Activated CD8-positive, alpha-beta memory T cell treated with anti-CD3 and anti-CD28 coated beads, Interleukin-2, amount 10 ng/mL, durations not matched to agents 7 days and 5 days (primary cell): Measurements from ENCODE around the gene RASL11A. TPM values are rescaled to one million over a fixed set of nuclear protein-coding genes. Genes with fewer than 3 reads are reported as not detected.
"Not testable (repeated sequence)": the region's sequence is repeated elsewhere in the genome, so short reads cannot be mapped to it uniquely, and the experiment has no call there.

ENCODE experiments used
- ATAC-seq: fragments of 150-1000 bp; cut with Tn5 transposase; one replicate; pipeline ENCODE4 v1.10.0; 2021; ENCODE audit warnings: moderate library complexity
- CTCF ChIA-PET: fragments of 350-600 bp; sonication (Branson Sonifier 250); formaldehyde crosslinking; loops from one replicate; lab custom pipeline; 2021; ENCODE audit warnings: antibody characterized with exemption; lab: Charles Lee
- DNase-seq: peaks from one replicate; pipeline ENCODE4 v3.0.0-alpha.2; 2020
- H3K27ac Mint-ChIP-seq: one replicate; pipeline ENCODE4 v1.8.0; 2021; ENCODE audit warnings: mild to moderate bottlenecking, mixed read lengths
- H3K27me3 Mint-ChIP-seq: one replicate; pipeline ENCODE4 v1.8.0; 2021; ENCODE audit warnings: mixed read lengths
- H3K36me3 Mint-ChIP-seq: one replicate; pipeline ENCODE4 v1.8.0; 2021; ENCODE audit warnings: mild to moderate bottlenecking, mixed read lengths
- H3K4me1 Mint-ChIP-seq: one replicate; pipeline ENCODE4 v1.8.0; 2021; ENCODE audit warnings: mixed read lengths
- H3K4me3 Mint-ChIP-seq: one replicate; pipeline ENCODE4 v1.8.0; 2021; ENCODE audit warnings: mild to moderate bottlenecking, moderate library complexity, mixed read lengths
- H3K9me3 Mint-ChIP-seq: one replicate; pipeline ENCODE4 v1.8.0; 2022; ENCODE audit warnings: low read depth, mixed read lengths
- total RNA-seq, 2 experiments: library from RNA; stranded (reverse); gene quantifications; one replicate each; pipeline ENCODE4 v1.2.3, GENCODE V29; 2021

The RASL11A gene
- total RNA-seq, 2 experiments from 2014 or later, result 0.70 to 0.91 TPM

GRCh38 chr13:27273658-27274425 lies 3.2 kb downstream of the RASL11A start:
- Mint-ChIP-seq H3K4me1 (peaks cover 6% of the 10 kb centered on the region), H3K36me3 (peaks cover 2% of the 10 kb centered on the region), H3K4me3 (no peak overlapping the region), H3K27ac (no peak overlapping the region), H3K27me3 (peaks cover 46% of the 10 kb centered on the region), H3K9me3 (no peaks in the 10 kb centered on the region)
- ATAC-seq (no peak), DNase-seq (no peak)
- CTCF ChIA-PET, result interaction anchor here (0.7 to 1.8 kb wide), 4 partner anchors 11 to 302 kb away, joined by 3 to 9 read pairs (median 4); no protein-coding TSS in a partner anchor

- Mint-ChIP-seq H3K27me3 (peaks cover 46% of the 10 kb centered on the region), H3K4me1 (peaks cover 6% of the 10 kb centered on the region), H3K36me3 (peaks cover 2% of the 10 kb centered on the region), H3K9me3 (no peaks in the 10 kb centered on the region), H3K27ac (no peak overlapping the region), H3K4me3 (no peak overlapping the region)
- ATAC-seq, result no peak
- CTCF ChIA-PET, result interaction anchor here (1.0 to 1.8 kb wide), 4 partner anchors 12 to 290 kb away, joined by 4 to 9 read pairs (median 4); no protein-coding TSS in a partner anchor
- no peak for DNase-seq
Measured at GRCh38 chr13:27274631-27275030, 4.0 kb downstream of the RASL11A start.

GRCh38 chr13:27276188-27276587 lies 5.6 kb downstream of the RASL11A start:
- H3K36me3 Mint-ChIP-seq, result no peaks in the 10 kb centered on the region
- ATAC-seq (no peak), DNase-seq (no peak)
- CTCF ChIA-PET, result no interaction called here
- H3K27ac Mint-ChIP-seq, result no peak overlapping the region
- no peak overlapping the region for H3K4me3 Mint-ChIP-seq
- H3K27me3 Mint-ChIP-seq, result peaks cover 41% of the 10 kb centered on the region
- H3K4me1 Mint-ChIP-seq, result peaks cover 3% of the 10 kb centered on the region
- no peaks in the 10 kb centered on the region for H3K9me3 Mint-ChIP-seq

- H3K4me3 Mint-ChIP-seq, result no peak overlapping the region
- H3K9me3 Mint-ChIP-seq, result no peaks in the 10 kb centered on the region
- H3K27me3 Mint-ChIP-seq, result peaks cover 15% of the 10 kb centered on the region
- H3K27ac Mint-ChIP-seq, result no peak overlapping the region
- no peaks in the 10 kb centered on the region for H3K36me3 Mint-ChIP-seq
- H3K4me1 Mint-ChIP-seq, result no peaks in the 10 kb centered on the region
- ATAC-seq (no peak), DNase-seq (no peak)
- CTCF ChIA-PET, result interaction anchor here (0.8 kb wide), 1 partner anchor 110 kb away, joined by 4 read pairs; no protein-coding TSS in a partner anchor
Measured at GRCh38 chr13:27279506-27279905, 8.9 kb downstream of the RASL11A start.

- DNase-seq (no peak), ATAC-seq (no peak)
- no peaks in the 10 kb centered on the region for H3K36me3 Mint-ChIP-seq
- CTCF ChIA-PET, result interaction anchor here (0.8 to 3.3 kb wide), 3 partner anchors 82 to 308 kb away, joined by 4 to 11 read pairs (median 4); no protein-coding TSS in a partner anchor
- H3K27ac Mint-ChIP-seq, result no peak overlapping the region
- no peaks in the 10 kb centered on the region for H3K4me1 Mint-ChIP-seq
- H3K27me3 Mint-ChIP-seq, result peaks cover 11% of the 10 kb centered on the region
- H3K4me3 Mint-ChIP-seq, result no peak overlapping the region
- no peaks in the 10 kb centered on the region for H3K9me3 Mint-ChIP-seq
Measured at GRCh38 chr13:27280009-27280656, 9.5 kb downstream of the RASL11A start.

- Mint-ChIP-seq H3K4me1 (no peaks in the 10 kb centered on the region), H3K27me3 (peaks cover 8% of the 10 kb centered on the region), H3K27ac (no peak overlapping the region), H3K36me3 (no peaks in the 10 kb centered on the region), H3K9me3 (no peaks in the 10 kb centered on the region), H3K4me3 (no peak overlapping the region)
- no peak for ATAC-seq
- CTCF ChIA-PET, result interaction anchor here (1.4 to 3.3 kb wide), 3 partner anchors 81 to 331 kb away, joined by 4 to 11 read pairs (median 4); no protein-coding TSS in a partner anchor
- no peak for DNase-seq
Measured at GRCh38 chr13:27280841-27281240, 10.2 kb downstream of the RASL11A start.

GRCh38 chr13:27281420-27281819 lies 10.8 kb downstream of the RASL11A start:
- Mint-ChIP-seq H3K27ac (no peak overlapping the region), H3K4me3 (no peak overlapping the region), H3K4me1 (no peaks in the 10 kb centered on the region), H3K9me3 (no peaks in the 10 kb centered on the region), H3K36me3 (no peaks in the 10 kb centered on the region), H3K27me3 (peaks cover 3% of the 10 kb centered on the region)
- DNase-seq (no peak), ATAC-seq (no peak)
- CTCF ChIA-PET, result interaction anchor here (1.1 to 3.3 kb wide), 4 partner anchors 81 to 332 kb away, joined by 3 to 11 read pairs (median 4); no protein-coding TSS in a partner anchor

GRCh38 chr13:27283906-27284493 lies 13.4 kb downstream of the RASL11A start:
- Mint-ChIP-seq H3K27ac (no peak overlapping the region), H3K9me3 (no peaks in the 10 kb centered on the region), H3K27me3 (no peaks in the 10 kb centered on the region), H3K4me1 (no peaks in the 10 kb centered on the region), H3K36me3 (no peaks in the 10 kb centered on the region), H3K4me3 (no peak overlapping the region)
- ATAC-seq, result peak; percentile 53
- peak; percentile 48 for DNase-seq
- CTCF ChIA-PET, result interaction anchor here (0.8 to 2.4 kb wide), 10 partner anchors 10 to 312 kb away, joined by 3 to 22 read pairs (median 4); partner anchors contain the start of gene RASL11A

- Mint-ChIP-seq H3K9me3 (no peaks in the 10 kb centered on the region), H3K4me3 (no peak overlapping the region), H3K27me3 (no peaks in the 10 kb centered on the region), H3K36me3 (no peaks in the 10 kb centered on the region), H3K27ac (no peak overlapping the region), H3K4me1 (peaks cover 5% of the 10 kb centered on the region)
- DNase-seq, result no peak
- CTCF ChIA-PET, result no interaction called here
- no peak for ATAC-seq
Measured at GRCh38 chr13:27288392-27288791, 17.8 kb downstream of the RASL11A start.

- no peaks in the 10 kb centered on the region for H3K27me3 Mint-ChIP-seq
- DNase-seq, result no peak
- ATAC-seq, result no peak
Measured at GRCh38 chr13:27289011-27289665, 18.5 kb downstream of the RASL11A start.

GRCh38 chr13:27290715-27291114 lies 20.1 kb downstream of the RASL11A start:
- no peak for DNase-seq
- peaks cover 3% of the 10 kb centered on the region for H3K27me3 Mint-ChIP-seq
- CTCF ChIA-PET, result interaction anchor here (1.4 kb wide), 1 partner anchor 20 kb away, joined by 3 read pairs; the partner anchor contains the start of gene RASL11A
- H3K27ac Mint-ChIP-seq, result no peak overlapping the region
- peaks cover 19% of the 10 kb centered on the region for H3K4me1 Mint-ChIP-seq
- no peak overlapping the region for H3K4me3 Mint-ChIP-seq
- ATAC-seq, result no peak
- no peaks in the 10 kb centered on the region for H3K9me3 Mint-ChIP-seq
- H3K36me3 Mint-ChIP-seq, result no peaks in the 10 kb centered on the region

More at GRCh38 chr13:27289011-27289665, 18.5 kb downstream of the RASL11A start:
- Mint-ChIP-seq H3K4me3 (no peak overlapping the region), H3K9me3 (no peaks in the 10 kb centered on the region), H3K4me1 (peaks cover 13% of the 10 kb centered on the region), H3K27ac (no peak overlapping the region), H3K36me3 (no peaks in the 10 kb centered on the region)
- CTCF ChIA-PET, result interaction anchor here (0.5 to 1.4 kb wide), 2 partner anchors 16 to 19 kb away, joined by 3 read pairs; partner anchors contain the start of gene RASL11A

- not testable (repeated sequence) for H3K4me3 Mint-ChIP-seq
Measured at GRCh38 chr13:27291967-27292366, 21.3 kb downstream of the RASL11A start.

More at GRCh38 chr13:27291967-27292366, 21.3 kb downstream of the RASL11A start:
- ATAC-seq, H3K9me3 Mint-ChIP-seq, H3K36me3 Mint-ChIP-seq, H3K27me3 Mint-ChIP-seq, DNase-seq, H3K27ac Mint-ChIP-seq: not testable (repeated sequence)
- CTCF ChIA-PET, result interaction anchor here (0.7 to 1.7 kb wide), 2 partner anchors 68 to 145 kb away, joined by 3 to 5 read pairs; no protein-coding TSS in a partner anchor
- peaks cover 19% of the 10 kb centered on the region for H3K4me1 Mint-ChIP-seq
